Progenitor cell of endocrine pancreas (in vitro differentiated cells): ENCODE results near the gene TLL2. TPM values are rescaled to one million over a fixed set of nuclear protein-coding genes. Genes with fewer than 3 reads are reported as not detected.

ENCODE experiments used
- DNase-seq: peaks from one replicate; pipeline ENCODE4 v3.0.0; 2021; ENCODE audit warnings: low spot score; ENCODE audit not compliant: unreplicated experiment
- H3K27ac Mint-ChIP-seq: 2 replicates; pipeline ENCODE4 v1.8.0; 2021; ENCODE audit warnings: mild to moderate bottlenecking, moderate library complexity, mixed read lengths
- H3K27me3 Mint-ChIP-seq: 2 replicates; pipeline ENCODE4 v1.8.0; 2021; ENCODE audit warnings: mixed read lengths
- H3K36me3 Mint-ChIP-seq: 2 replicates; pipeline ENCODE4 v1.8.0; 2022; ENCODE audit warnings: mixed read lengths; ENCODE audit not compliant: insufficient read depth
- H3K4me1 Mint-ChIP-seq: 2 replicates; pipeline ENCODE4 v1.8.0; 2021; ENCODE audit warnings: low read depth, mixed read lengths
- H3K4me3 Mint-ChIP-seq: 2 replicates; pipeline ENCODE4 v1.8.0; 2021; ENCODE audit warnings: low read depth, mild to moderate bottlenecking, moderate library complexity, mixed read lengths
- H3K9me3 Mint-ChIP-seq: 2 replicates; pipeline ENCODE4 v1.8.0; 2021; ENCODE audit warnings: low read depth, mixed read lengths
- CTCF ChIP-seq: fragments of 200-600 bp; sonication (generic); IDR thresholded peaks from one replicate; pipeline ENCODE4 v1.5.0; 2021; ENCODE audit warnings: antibody characterized with exemption, mild to moderate bottlenecking; ENCODE audit not compliant: unreplicated experiment
- total RNA-seq: library from RNA; stranded (reverse); gene quantifications from 2 replicates; pipeline ENCODE4 v1.2.1, GENCODE V29; 2021

Gene TLL2
- total RNA-seq, 1 donor from 2014 or later = 0.60 TPM

- Mint-ChIP-seq H3K4me3 (no peak overlapping the region), H3K36me3 (no peaks in the 10 kb centered on the region), H3K27ac (no peak overlapping the region), H3K4me1 (no peaks in the 10 kb centered on the region), H3K9me3 (no peaks in the 10 kb centered on the region), H3K27me3 (peaks cover 17% of the 10 kb centered on the region)
- DNase-seq = no peak
- TF ChIP-seq CTCF = no peak
Measured at GRCh38 chr10:96478355-96478754, 35.4 kb downstream of the TLL2 start.

GRCh38 chr10:96473866-96474265, 39.9 kb downstream of the TLL2 start:
- H3K36me3 Mint-ChIP-seq = no peaks in the 10 kb centered on the region
- no peak overlapping the region for H3K27ac Mint-ChIP-seq
- no peaks in the 10 kb centered on the region for H3K9me3 Mint-ChIP-seq
- no peaks in the 10 kb centered on the region for H3K4me1 Mint-ChIP-seq
- TF ChIP-seq CTCF = no peak
- no peak overlapping the region for H3K4me3 Mint-ChIP-seq
- no peak for DNase-seq
- peaks cover 16% of the 10 kb centered on the region for H3K27me3 Mint-ChIP-seq

GRCh38 chr10:96470116-96470743, 43.5 kb downstream of the TLL2 start:
- no peak for DNase-seq
- Mint-ChIP-seq H3K9me3 (no peaks in the 10 kb centered on the region), H3K36me3 (no peaks in the 10 kb centered on the region), H3K4me1 (no peaks in the 10 kb centered on the region), H3K27ac (no peak overlapping the region), H3K4me3 (no peak overlapping the region), H3K27me3 (peaks cover 27% of the 10 kb centered on the region)
- peak; percentile 65 for TF ChIP-seq CTCF

- no peak for DNase-seq
- TF ChIP-seq CTCF = no peak
- Mint-ChIP-seq H3K9me3 (no peaks in the 10 kb centered on the region), H3K27me3 (peaks cover 21% of the 10 kb centered on the region), H3K27ac (no peak overlapping the region), H3K4me3 (no peak overlapping the region), H3K4me1 (no peaks in the 10 kb centered on the region), H3K36me3 (no peaks in the 10 kb centered on the region)
Measured at GRCh38 chr10:96468845-96469244, 44.9 kb downstream of the TLL2 start.

GRCh38 chr10:96465599-96465998, 48.1 kb downstream of the TLL2 start:
- Mint-ChIP-seq H3K4me3 (no peak overlapping the region), H3K4me1 (no peaks in the 10 kb centered on the region), H3K27me3 (peaks cover 23% of the 10 kb centered on the region), H3K27ac (peak overlapping the region; percentile 66), H3K36me3 (no peaks in the 10 kb centered on the region), H3K9me3 (peaks cover 4% of the 10 kb centered on the region)
- no peak for TF ChIP-seq CTCF
- no peak for DNase-seq
